Loucy (cell line): ENCODE results near the gene PACSIN1.

Source experiments
- CTCF ChIP-seq: fragments of 200-600 bp; sonication (generic); conservative IDR thresholded peaks from 2 replicates; pipeline ENCODE4 v1.5.1; 2014; ENCODE audit warnings: mild to moderate bottlenecking, antibody characterized with exemption, low read length
- EZH2phosphoT487 ChIP-seq: fragments of 200-600 bp; IDR thresholded peaks from 2 replicates; pipeline ENCODE4 v1.6.1; 2018; ENCODE audit warnings: antibody characterized with exemption, mild to moderate bottlenecking, moderate library complexity, borderline replicate concordance

- no peak for TF ChIP-seq CTCF
- no peak for TF ChIP-seq EZH2phosphoT487
Measured at GRCh38 chr6:34518669-34519365, 52.9 kb downstream of the PACSIN1 start.
